Right atrium auricular region (tissue), 2 donors: ENCODE measurements around the gene WDFY1. TPM values are rescaled to one million over a fixed set of nuclear protein-coding genes. Genes with fewer than 3 reads are reported as not detected.

Experiments
- DNase-seq: peaks from one replicate; pipeline ENCODE4 v3.0.0-alpha.2; 2019; ENCODE audit warnings: low spot score
- H3K27ac ChIP-seq, 2 donors: fragments of 200-600 bp; sonication (generic); 1 replicate in 1 of 2; 2 replicates in 1 of 2; pipeline ENCODE4 v1.5.1; 2016 to 2019
- H3K27me3 ChIP-seq, 2 donors: fragments of 200-600 bp; sonication (generic); one replicate each; pipeline versions ENCODE4 v1.5.1 to v1.6.0; 2017 to 2019
- H3K36me3 ChIP-seq: fragments of 200-600 bp; sonication (generic); one replicate; pipeline ENCODE4 v1.5.1; 2016
- H3K4me1 ChIP-seq, 2 donors: fragments of 200-600 bp; sonication (generic); one replicate each; pipeline versions ENCODE4 v1.5.1 to v1.6.0; 2017 to 2019
- H3K4me3 ChIP-seq, 2 donors: fragments of 200-600 bp; sonication (generic); 1 replicate in 1 of 2; 2 replicates in 1 of 2; pipeline ENCODE4 v1.5.1; 2017 to 2019; ENCODE audit warnings: mild to moderate bottlenecking in 1 of 2, moderate library complexity in 1 of 2
- H3K9me3 ChIP-seq, 2 donors: fragments of 200-600 bp; sonication (generic); one replicate each; pipeline ENCODE4 v1.5.1; 2019
- total RNA-seq, 2 donors: library from RNA; depleted of rRNA; stranded (reverse); fragments of >200 nt; gene quantifications; one replicate each; pipeline ENCODE4 v1.1.0, GENCODE V29; 2016
- TF ChIP-seq, protein P1 (sequence below), 2 donors: fragments of 200-600 bp; sonication (generic); IDR thresholded peaks; one replicate each; pipeline ENCODE4 v1.5.1; 2019; ENCODE audit warnings: antibody characterized with exemption in 2 of 2

Gene WDFY1
- total RNA-seq, 2 donors from 2014 or later, result 13.8 to 16.8 TPM

DNA sequence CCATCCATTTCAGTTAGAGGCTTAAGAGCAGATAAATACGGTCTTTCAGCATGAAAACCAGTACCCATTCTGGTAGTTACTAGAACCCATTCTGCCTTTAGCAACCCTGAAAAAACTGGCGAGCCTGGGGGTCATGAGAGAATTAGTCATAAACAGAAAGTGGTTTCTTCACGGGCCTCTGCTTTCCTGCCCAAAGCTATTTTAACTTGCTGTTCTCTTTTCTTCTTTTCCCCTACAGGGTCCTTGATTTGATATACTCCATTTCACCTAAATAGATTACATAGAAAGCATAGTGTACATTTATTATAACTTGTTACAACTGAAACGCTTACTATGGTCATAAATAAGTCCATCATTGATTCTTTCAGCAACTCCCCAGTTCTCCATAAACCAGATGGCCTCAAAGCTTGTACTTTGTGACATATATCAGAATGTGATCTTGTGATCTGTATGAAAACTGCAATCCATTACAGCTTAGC lies 48.3 kb downstream of the WDFY1 start:
- Histone ChIP-seq H3K27ac (no peak overlapping the region), H3K4me1 (no peaks in the 10 kb centered on the region), H3K4me3 (no peak overlapping the region), H3K27me3 (no peaks in the 10 kb centered on the region), H3K36me3 (peaks cover 46% of the 10 kb centered on the region), H3K9me3 (no peaks in the 10 kb centered on the region)
- no peak for DNase-seq
- TF ChIP-seq, protein P1, sequence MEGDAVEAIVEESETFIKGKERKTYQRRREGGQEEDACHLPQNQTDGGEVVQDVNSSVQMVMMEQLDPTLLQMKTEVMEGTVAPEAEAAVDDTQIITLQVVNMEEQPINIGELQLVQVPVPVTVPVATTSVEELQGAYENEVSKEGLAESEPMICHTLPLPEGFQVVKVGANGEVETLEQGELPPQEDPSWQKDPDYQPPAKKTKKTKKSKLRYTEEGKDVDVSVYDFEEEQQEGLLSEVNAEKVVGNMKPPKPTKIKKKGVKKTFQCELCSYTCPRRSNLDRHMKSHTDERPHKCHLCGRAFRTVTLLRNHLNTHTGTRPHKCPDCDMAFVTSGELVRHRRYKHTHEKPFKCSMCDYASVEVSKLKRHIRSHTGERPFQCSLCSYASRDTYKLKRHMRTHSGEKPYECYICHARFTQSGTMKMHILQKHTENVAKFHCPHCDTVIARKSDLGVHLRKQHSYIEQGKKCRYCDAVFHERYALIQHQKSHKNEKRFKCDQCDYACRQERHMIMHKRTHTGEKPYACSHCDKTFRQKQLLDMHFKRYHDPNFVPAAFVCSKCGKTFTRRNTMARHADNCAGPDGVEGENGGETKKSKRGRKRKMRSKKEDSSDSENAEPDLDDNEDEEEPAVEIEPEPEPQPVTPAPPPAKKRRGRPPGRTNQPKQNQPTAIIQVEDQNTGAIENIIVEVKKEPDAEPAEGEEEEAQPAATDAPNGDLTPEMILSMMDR (IDR thresholded peaks at IDR 0.05), result no peak

GRCh38 chr2:223894968-223895367 lies 50.2 kb downstream of the WDFY1 start:
- no peaks in the 10 kb centered on the region for H3K27me3 ChIP-seq
- peaks cover 34% of the 10 kb centered on the region for H3K36me3 ChIP-seq
- no peaks in the 10 kb centered on the region for H3K4me1 ChIP-seq
- no peak overlapping the region for H3K27ac ChIP-seq
- no peak overlapping the region for H3K4me3 ChIP-seq
- no peaks in the 10 kb centered on the region for H3K9me3 ChIP-seq
- TF ChIP-seq, protein P1 (IDR thresholded peaks at IDR 0.05), result no peak
- DNase-seq, result no peak

DNA sequence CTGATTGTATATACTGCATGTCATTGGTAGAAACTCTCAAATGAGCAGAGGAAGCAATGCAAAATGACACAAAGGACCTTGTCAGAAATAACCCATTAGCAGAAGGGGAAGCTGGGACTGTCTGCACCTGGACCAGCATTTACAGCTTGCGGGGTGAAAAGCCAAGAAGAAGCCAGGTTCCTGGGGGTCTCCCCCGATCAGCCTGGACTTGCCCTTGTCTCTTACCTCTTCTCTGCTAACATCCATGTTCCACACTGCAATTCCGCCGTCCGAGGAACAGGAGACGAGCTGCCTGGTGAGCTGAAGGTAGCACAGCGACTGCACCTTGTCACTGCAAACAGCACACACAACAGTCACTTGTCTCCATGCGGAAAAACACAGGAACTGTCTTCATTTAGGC lies 51.1 kb downstream of the WDFY1 start:
- no peak overlapping the region for H3K27ac ChIP-seq
- no peak overlapping the region for H3K4me3 ChIP-seq
- H3K27me3 ChIP-seq, result no peaks in the 10 kb centered on the region
- H3K4me1 ChIP-seq, result no peaks in the 10 kb centered on the region
- DNase-seq, result no peak
- TF ChIP-seq, protein P1 (IDR thresholded peaks at IDR 0.05), result no peak
- no peaks in the 10 kb centered on the region for H3K9me3 ChIP-seq
- H3K36me3 ChIP-seq, result peaks cover 40% of the 10 kb centered on the region

DNA sequence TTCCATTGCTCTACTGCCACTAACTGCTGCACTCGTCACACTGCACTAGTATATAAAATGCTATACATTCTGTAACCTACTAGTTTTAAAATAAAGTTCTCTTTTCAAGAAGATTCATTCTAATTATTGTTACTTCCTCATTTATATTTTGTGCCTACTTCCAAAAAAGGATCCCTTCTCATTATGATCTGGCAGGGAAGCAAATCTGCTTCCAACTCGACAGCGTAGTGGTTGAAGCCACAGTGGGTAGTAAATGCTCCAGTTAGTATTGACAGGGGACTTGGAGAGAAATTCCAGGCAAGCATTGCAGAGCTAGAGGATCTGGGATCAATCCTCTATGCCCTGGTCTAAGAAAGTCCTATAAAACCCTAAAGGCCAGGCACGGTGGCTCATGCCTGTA lies 54.4 kb downstream of the WDFY1 start:
- no peak overlapping the region for H3K4me3 ChIP-seq
- H3K9me3 ChIP-seq, result no peaks in the 10 kb centered on the region
- H3K4me1 ChIP-seq, result no peaks in the 10 kb centered on the region
- DNase-seq, result no peak
- no peaks in the 10 kb centered on the region for H3K27me3 ChIP-seq
- TF ChIP-seq, protein P1 (IDR thresholded peaks at IDR 0.05), result no peak
- H3K27ac ChIP-seq, result no peak overlapping the region
- peaks cover 46% of the 10 kb centered on the region for H3K36me3 ChIP-seq

GRCh38 chr2:223889229-223889628 lies 55.9 kb downstream of the WDFY1 start:
- Histone ChIP-seq H3K4me3 (no peak overlapping the region), H3K4me1 (no peaks in the 10 kb centered on the region), H3K27me3 (no peaks in the 10 kb centered on the region), H3K36me3 (peaks cover 47% of the 10 kb centered on the region), H3K27ac (no peak overlapping the region), H3K9me3 (no peaks in the 10 kb centered on the region)
- TF ChIP-seq, protein P1 (IDR thresholded peaks at IDR 0.05), result no peak
- no peak for DNase-seq

DNA sequence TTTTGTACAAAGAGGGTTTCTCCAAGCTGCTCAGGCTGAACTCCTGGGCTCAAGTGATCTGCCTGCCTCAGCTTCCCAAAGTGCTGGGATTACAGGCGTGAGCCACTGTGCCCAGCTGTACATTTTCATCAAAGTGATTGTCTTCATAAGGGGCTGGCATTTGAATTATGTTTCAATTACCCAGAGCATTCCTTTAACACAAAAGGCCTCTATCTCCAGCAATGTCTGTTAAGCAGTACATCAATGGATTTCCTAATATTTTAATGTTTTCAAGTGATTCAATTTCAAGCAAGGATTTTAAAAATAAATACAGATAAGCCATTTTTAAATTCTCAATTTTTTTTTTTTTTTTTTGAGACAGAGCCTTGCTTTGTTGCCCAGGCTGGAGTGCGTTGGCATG lies 56.9 kb downstream of the WDFY1 start:
- peaks cover 47% of the 10 kb centered on the region for H3K36me3 ChIP-seq
- TF ChIP-seq, protein P1 (IDR thresholded peaks at IDR 0.05), result no peak
- no peaks in the 10 kb centered on the region for H3K27me3 ChIP-seq
- no peak overlapping the region for H3K27ac ChIP-seq
- DNase-seq, result no peak
- no peaks in the 10 kb centered on the region for H3K9me3 ChIP-seq
- H3K4me3 ChIP-seq, result no peak overlapping the region
- H3K4me1 ChIP-seq, result no peaks in the 10 kb centered on the region
